Colonic mucosa (tissue), 4 donors: ENCODE measurements around the gene SLC38A8. TPM values are rescaled to one million over a fixed set of nuclear protein-coding genes. Genes with fewer than 3 reads are reported as not detected.
A peak's percentile ranks its signal among the peaks of the same experiment; 100 is the strongest.

ENCODE experiments used
- DNase-seq: peaks from one replicate; pipeline ENCODE4 v3.0.0-alpha.2; 2020
- H3K27ac ChIP-seq: fragments of 200-600 bp; one replicate; pipeline ENCODE4 v1.8.0; 2021
- H3K27me3 ChIP-seq: fragments of 200-600 bp; one replicate; pipeline ENCODE4 v1.8.0; 2021
- H3K36me3 ChIP-seq: fragments of 200-600 bp; one replicate; pipeline ENCODE4 v1.8.0; 2021
- H3K4me1 ChIP-seq: fragments of 200-600 bp; one replicate; pipeline ENCODE4 v1.8.0; 2021; ENCODE audit warnings: mild to moderate bottlenecking
- H3K4me3 ChIP-seq: fragments of 200-600 bp; one replicate; pipeline ENCODE4 v1.8.0; 2021
- H3K9ac ChIP-seq, 2 donors: one replicate each; pipeline ENCODE4 v1.7.0; 2013; ENCODE audit warnings: control low read depth in 2 of 2, low read depth in 2 of 2, low read length in 2 of 2
- H3K9me3 ChIP-seq: fragments of 200-600 bp; one replicate; pipeline ENCODE4 v1.8.0; 2021
- CTCF ChIP-seq: fragments of 200-600 bp; IDR thresholded peaks from one replicate; pipeline ENCODE4 v1.8.0; 2022; ENCODE audit warnings: antibody characterized with exemption, mild to moderate bottlenecking
- intact Hi-C: fragments of 100-400 bp; cut with DNase I; formaldehyde crosslinking; loops from one replicate; pipeline ENCODE4 v1.14.1; 2022
- total RNA-seq, 2 donors: library from RNA; stranded (reverse); fragmentation: NEBNext Ultra II Directional in 1 of 2; extraction: Animal tissue kit (Norgen Biotek cat#: 25700) in 1 of 2; gene quantifications; one replicate each; pipeline ENCODE4 v1.2.1, GENCODE V29; 2021
- donor health status: healthy.
- donor health status: DM: no; HTN: no; CAD: no.
- donor health status: DM: no; HTN: no; CAD: no.

Gene SLC38A8
- total RNA-seq, 2 donors from 2014 or later = not detected

- intact Hi-C loops = loop anchor here (5.0 kb wide), 1 partner anchor 242 kb away; no protein-coding TSS in a partner anchor
- Histone ChIP-seq H3K4me3 (no peak overlapping the region), H3K27ac (no peak overlapping the region), H3K9me3 (no peaks in the 10 kb centered on the region), H3K27me3 (no peaks in the 10 kb centered on the region), H3K9ac (no peak overlapping the region), H3K36me3 (peaks cover 18% of the 10 kb centered on the region), H3K4me1 (no peaks in the 10 kb centered on the region)
- DNase-seq = no peak
- TF ChIP-seq CTCF = no peak
Observed at GRCh38 chr16:84069540-84069939, 26.9 kb upstream of the SLC38A8 start.

GRCh38 chr16:84068783-84069462 is 26.3 kb upstream of the SLC38A8 start:
- H3K27me3 ChIP-seq = no peaks in the 10 kb centered on the region
- H3K4me3 ChIP-seq = no peak overlapping the region
- no peak overlapping the region for H3K27ac ChIP-seq
- H3K9ac ChIP-seq = no peak overlapping the region
- H3K36me3 ChIP-seq = peaks cover 18% of the 10 kb centered on the region
- intact Hi-C loops = loop anchor here (5.0 kb wide), 1 partner anchor 242 kb away; no protein-coding TSS in a partner anchor
- H3K4me1 ChIP-seq = no peaks in the 10 kb centered on the region
- no peak for DNase-seq
- no peak for TF ChIP-seq CTCF
- H3K9me3 ChIP-seq = no peaks in the 10 kb centered on the region

- intact Hi-C loops = loop anchor here (5.0 kb wide), 1 partner anchor 241 kb away; no protein-coding TSS in a partner anchor
- no peak overlapping the region for H3K27ac ChIP-seq
- no peak overlapping the region for H3K4me3 ChIP-seq
- no peaks in the 10 kb centered on the region for H3K9me3 ChIP-seq
- no peak overlapping the region for H3K9ac ChIP-seq
- H3K27me3 ChIP-seq = no peaks in the 10 kb centered on the region
- H3K4me1 ChIP-seq = no peaks in the 10 kb centered on the region
- no peak for DNase-seq
- TF ChIP-seq CTCF = no peak
- peaks cover 18% of the 10 kb centered on the region for H3K36me3 ChIP-seq
Observed at GRCh38 chr16:84068041-84068440, 25.4 kb upstream of the SLC38A8 start.

- Histone ChIP-seq H3K27ac (no peak overlapping the region), H3K9ac (no peak overlapping the region), H3K36me3 (peaks cover 22% of the 10 kb centered on the region), H3K4me1 (no peaks in the 10 kb centered on the region), H3K27me3 (no peaks in the 10 kb centered on the region), H3K4me3 (no peak overlapping the region), H3K9me3 (no peaks in the 10 kb centered on the region)
- intact Hi-C loops = loop anchor here (5.0 kb wide), 1 partner anchor 240 kb away; no protein-coding TSS in a partner anchor
- no peak for TF ChIP-seq CTCF
- DNase-seq = no peak
Observed at GRCh38 chr16:84067640-84068039, 25.0 kb upstream of the SLC38A8 start.

GRCh38 chr16:84065536-84066132 is 23.0 kb upstream of the SLC38A8 start:
- peak; percentile 66 for DNase-seq
- Histone ChIP-seq H3K27me3 (no peaks in the 10 kb centered on the region), H3K4me1 (no peaks in the 10 kb centered on the region), H3K27ac (no peak overlapping the region), H3K4me3 (no peak overlapping the region), H3K36me3 (peaks cover 23% of the 10 kb centered on the region), H3K9ac (no peak overlapping the region), H3K9me3 (no peaks in the 10 kb centered on the region)
- peak; percentile 67 for TF ChIP-seq CTCF
- intact Hi-C loops = loop anchor here (5.0 kb wide), 1 partner anchor 238 kb away; no protein-coding TSS in a partner anchor
